Measurements from ENCODE around the gene CCNK.

DNA sequence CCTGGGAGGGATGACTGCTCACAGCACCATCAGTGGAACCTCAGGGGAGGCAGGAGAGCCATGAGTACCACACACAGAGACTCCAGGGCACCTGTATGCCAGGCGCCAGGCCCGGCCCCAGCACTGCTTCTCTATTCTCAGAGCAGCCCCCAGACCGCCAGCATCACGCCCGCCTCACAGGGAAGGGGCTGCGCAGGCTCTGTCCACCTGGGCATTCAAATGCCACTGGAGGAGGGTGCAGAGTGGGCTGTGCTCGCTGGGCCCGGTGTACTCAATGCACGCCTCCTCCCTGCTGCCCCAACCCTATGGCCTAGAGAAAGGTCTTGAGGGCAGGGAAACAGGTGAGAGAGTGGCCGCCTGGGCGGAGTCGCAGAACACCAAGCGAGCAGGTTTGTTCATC lies 79.2 kb downstream of the CCNK start:
- TF ChIP-seq, protein P1, sequence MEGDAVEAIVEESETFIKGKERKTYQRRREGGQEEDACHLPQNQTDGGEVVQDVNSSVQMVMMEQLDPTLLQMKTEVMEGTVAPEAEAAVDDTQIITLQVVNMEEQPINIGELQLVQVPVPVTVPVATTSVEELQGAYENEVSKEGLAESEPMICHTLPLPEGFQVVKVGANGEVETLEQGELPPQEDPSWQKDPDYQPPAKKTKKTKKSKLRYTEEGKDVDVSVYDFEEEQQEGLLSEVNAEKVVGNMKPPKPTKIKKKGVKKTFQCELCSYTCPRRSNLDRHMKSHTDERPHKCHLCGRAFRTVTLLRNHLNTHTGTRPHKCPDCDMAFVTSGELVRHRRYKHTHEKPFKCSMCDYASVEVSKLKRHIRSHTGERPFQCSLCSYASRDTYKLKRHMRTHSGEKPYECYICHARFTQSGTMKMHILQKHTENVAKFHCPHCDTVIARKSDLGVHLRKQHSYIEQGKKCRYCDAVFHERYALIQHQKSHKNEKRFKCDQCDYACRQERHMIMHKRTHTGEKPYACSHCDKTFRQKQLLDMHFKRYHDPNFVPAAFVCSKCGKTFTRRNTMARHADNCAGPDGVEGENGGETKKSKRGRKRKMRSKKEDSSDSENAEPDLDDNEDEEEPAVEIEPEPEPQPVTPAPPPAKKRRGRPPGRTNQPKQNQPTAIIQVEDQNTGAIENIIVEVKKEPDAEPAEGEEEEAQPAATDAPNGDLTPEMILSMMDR (IDR thresholded peaks at IDR 0.05): no peak
- TF ChIP-seq EP300 (IDR thresholded peaks at IDR 0.05; ENCODE audit: low read depth) (no peak), POLR2AphosphoS5 (IDR thresholded peaks at IDR 0.05) (no peak), POLR2A (IDR thresholded peaks at IDR 0.05) (no peak)

Measured in transverse colon (tissue), 4 donors.